Loucy (cell line): ENCODE data around the gene TAX1BP1.

ENCODE experiments used
- CTCF ChIP-seq: fragments of 200-600 bp; sonication (generic); conservative IDR thresholded peaks from 2 replicates; pipeline ENCODE4 v1.5.1; 2014; ENCODE audit warnings: mild to moderate bottlenecking, antibody characterized with exemption, low read length
- EZH2phosphoT487 ChIP-seq: fragments of 200-600 bp; IDR thresholded peaks from 2 replicates; pipeline ENCODE4 v1.6.1; 2018; ENCODE audit warnings: antibody characterized with exemption, mild to moderate bottlenecking, moderate library complexity, borderline replicate concordance

GRCh38 chr7:27746486-27746885, 6.5 kb downstream of the TAX1BP1 start:
- TF ChIP-seq CTCF (no peak), EZH2phosphoT487 (no peak)
